RPMI7951 (cell line): Measurements from ENCODE around the gene PTCRA. TPM values are rescaled to one million over a fixed set of nuclear protein-coding genes. Genes with fewer than 3 reads are reported as not detected.
A peak's percentile ranks its signal among the peaks of the same experiment; 100 is the strongest.
"Not testable (repeated sequence)": the region's sequence is repeated elsewhere in the genome, so short reads cannot be mapped to it uniquely, and the experiment has no call there.

Source experiments
- DNase-seq: peaks from one replicate; pipeline ENCODE4 v3.0.0-alpha.2; 2012; ENCODE audit warnings: low read depth
- total RNA-seq: library from RNA; depleted of rRNA; stranded (reverse); fragments of >200 nt; shearing (Covaris generic); gene quantifications from 2 replicates; pipeline ENCODE4 v1.2.3, GENCODE V29; 2014

PTCRA gene
- total RNA-seq, 1 experiment from 2014 or later, result not detected

DNA sequence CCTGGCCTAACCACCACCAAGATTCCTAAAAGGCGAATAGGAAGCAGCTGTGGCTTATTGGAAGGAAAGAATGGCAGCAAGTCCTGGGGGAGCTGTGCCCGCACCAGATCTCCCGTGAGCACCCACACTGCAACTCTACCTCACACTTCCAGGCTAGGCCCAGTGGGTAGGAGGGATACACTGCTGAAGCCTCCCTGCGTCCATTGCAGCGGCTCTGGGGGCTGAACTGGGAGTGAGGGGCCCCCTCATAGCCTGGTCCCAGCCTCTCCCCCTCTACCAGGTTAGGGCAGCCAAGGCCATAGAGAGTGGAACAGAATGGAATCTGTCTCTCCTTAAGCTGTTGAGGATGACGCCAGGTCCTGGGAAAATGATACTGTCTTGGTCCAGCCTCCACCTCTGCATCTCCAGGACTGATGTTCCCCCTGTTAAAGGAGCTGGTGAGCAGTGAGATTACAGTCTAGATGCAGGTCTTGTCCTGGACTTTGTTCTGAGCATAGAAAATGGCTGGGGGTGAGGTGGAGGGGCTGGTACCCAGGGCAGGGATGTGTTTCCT, 24.7 kb downstream of the PTCRA start:
- no peak for DNase-seq

DNA sequence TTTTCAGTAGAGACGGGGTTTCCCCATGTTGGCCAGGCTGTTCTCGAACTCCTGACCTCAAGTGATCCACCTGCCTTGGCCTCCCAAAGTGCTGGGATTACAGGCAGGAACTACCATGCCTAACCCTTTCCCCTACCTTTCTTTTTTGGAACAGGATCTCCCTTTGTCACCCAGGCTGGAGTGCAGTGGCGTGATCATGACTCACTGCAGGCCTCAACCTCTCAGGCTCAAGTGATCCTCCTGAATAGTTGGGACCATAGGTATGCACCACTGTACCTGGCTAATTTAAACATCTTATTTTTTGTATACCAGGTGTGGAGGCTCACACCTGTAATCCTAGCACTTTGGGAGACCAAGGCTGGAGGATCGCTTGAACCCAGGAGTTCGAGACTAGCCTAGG, 25.5 kb downstream of the PTCRA start:
- DNase-seq, result not testable (repeated sequence)

DNA sequence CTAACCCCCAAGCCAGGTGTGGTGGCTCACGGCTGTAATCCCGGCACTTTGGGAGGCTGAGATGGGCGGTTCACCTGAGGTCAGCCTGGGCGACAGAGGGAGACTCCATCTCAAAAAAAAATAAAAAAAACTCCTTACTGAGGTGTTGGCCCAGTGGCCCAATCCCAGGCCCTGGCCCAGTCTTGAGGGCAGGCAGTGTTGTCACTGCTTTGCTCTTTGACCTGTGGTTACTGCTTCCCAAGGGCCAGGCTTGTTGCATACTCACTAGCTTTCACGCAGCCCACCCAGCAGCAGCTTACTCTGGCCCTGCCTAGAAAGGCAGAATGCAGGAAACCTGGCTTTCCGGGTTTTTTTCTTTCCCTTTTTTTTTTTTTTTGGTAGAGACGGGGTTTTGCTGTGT, 26.6 kb downstream of the PTCRA start:
- no peak for DNase-seq

DNA sequence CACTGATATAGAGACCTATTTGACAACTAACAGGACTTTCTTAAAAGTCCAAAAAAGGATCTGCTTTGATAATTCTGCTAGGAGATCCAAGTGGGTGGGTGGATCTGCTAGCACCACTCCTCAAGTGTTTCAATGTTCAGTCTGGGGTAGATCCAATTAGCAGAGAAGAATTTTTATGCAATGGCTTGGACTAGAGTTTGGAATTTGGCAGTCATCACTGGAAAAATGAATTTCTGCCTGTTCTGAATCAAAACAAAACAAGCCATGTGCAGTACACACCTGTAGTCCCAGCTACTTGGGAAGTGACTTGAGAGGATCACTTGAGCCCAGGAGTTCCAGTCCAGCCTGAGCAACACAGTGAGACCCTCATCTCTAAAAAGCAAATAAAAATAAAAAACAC, 32.1 kb downstream of the PTCRA start:
- no peak for DNase-seq

DNA sequence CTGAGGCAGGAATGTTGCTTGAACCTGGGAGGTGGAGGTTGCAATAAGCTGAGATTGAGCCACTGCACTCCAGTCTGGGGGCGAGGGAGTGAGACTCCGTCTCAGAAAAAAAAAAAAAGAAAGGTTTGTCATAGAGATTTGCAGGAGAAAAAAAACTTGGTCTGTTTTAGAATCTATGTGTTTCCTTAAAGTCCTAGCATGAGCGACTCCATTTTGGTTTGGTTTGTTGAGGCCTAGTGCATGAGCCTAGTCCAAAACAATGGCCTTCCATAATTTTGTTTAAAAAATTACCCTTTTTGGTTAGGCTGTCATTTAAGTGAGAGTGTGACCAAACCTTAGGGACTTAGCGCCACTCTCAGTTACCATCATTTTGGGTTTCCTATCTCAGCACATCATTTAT, 36.5 kb downstream of the PTCRA start:
- DNase-seq, result no peak

DNA sequence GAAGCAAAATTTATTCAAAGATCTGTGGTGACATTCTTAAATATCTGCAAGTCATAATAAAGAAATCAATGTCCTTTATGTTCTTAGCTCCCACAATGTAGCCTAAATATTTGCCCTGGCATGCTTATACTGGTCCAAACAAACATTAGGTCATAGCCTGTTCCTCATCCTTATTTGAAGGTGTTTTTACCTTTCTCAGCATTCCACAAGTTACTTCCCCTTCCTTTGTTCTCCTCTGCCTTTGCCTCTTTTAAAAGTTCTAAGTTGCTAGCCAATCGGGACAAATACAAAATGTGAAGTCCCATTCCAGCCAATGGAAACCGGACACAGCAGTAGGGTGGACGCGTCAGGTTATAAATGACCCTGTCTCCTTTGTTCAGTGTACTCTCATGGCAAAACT, 38.6 kb downstream of the PTCRA start:
- DNase-seq, result not testable (repeated sequence)

DNA sequence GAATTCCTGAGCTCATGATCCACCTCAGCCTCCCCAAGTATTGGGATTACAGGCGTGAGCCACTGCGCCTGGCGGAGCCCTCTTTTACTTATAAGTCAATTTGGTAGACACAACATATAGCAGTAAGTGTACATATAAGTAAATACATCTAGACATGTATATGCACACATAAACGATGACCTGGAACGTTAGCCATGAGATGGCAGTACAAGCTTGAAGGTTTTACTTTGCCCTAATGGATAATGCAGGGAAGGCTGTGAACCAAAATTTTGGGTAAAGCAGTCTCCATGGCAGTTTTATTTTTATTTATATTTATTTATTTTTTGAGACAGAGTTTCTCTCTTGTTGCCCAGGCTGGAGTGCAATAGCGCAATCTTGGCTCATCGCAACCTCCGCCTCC, 42.3 kb downstream of the PTCRA start:
- no peak for DNase-seq

DNA sequence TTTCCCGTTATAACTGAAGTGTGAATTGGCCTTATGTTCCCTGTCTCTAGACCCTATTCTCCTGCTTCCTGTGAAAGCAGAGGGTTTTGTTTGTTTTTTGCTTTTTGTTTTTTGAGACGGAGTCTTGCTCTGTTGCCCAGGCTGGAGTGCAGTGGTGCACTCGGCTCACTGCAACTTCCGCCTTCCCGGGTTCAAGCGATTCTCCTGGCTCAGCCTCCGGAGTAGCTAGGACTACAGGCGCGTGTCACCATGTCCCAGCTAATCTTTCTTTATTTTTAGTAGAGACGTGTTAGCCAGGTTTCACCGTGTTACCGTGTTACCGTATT, 44.0 kb downstream of the PTCRA start:
- DNase-seq, result no peak

DNA sequence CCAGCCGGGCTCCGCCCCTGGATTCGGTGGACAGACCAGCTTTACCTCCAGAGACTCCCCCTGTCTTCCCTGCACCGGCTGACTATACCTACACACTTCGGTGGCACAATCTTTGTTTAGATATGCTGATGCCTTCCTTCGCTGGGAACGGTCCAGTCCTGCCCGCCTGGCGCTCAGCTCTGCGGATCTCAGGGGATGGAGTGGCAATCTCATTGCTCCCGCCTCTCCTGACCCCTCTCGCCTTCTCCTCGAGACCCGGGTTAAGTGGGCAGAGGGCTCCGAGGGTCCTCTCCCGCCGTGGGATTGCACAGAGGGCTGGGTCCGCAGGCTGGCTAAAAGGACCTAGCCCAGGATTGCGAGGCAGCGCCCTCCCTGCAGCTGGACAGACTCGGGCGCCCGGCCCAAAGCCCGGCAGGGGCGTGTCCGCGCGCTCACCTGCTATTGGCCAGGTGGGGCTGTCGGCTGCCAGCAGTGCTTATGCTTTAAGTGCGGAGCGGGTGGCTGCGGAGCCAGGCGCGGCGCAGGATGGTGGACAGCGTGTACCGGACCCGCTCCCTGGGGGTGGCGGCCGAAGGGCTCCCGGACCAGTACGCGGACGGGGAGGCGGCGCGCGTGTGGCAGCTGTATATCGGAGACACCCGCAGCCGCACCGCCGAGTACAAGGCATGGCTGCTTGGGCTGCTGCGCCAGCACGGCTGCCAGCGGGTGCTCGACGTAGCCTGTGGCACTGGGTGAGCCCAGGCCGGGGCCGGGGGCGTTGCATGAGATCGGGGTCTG, 44.6 kb downstream of the PTCRA start, which contains the start of gene GNMT:
TSS of gene GNMT (plus strand) at position 512 of the 777 bp plus-strand sequence. CDS start at position 526, 14 bp downstream.
- no peak for DNase-seq

DNA sequence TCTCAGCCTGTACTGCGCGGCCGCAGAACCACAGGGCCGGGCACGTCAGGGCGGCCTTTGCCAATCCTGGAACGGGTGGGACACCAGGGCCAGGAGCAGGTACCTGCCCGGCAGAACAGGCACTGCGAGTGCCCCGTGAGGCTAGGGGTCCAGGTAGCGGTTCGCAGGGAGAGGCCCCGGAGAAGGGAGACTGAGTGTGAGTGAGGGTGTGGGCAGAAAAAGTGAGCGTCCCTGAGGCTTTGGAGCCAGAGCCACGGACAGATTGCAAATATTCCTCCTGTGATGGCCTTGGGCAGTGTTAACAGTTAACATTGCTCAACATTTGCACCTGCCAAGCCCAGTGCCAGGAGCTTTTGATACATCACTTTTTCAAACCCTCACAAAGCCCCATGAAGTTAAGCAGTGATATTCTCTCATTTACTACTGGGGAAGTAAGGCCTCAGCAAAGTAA, 45.2 kb downstream of the PTCRA start:
- no peak for DNase-seq

DNA sequence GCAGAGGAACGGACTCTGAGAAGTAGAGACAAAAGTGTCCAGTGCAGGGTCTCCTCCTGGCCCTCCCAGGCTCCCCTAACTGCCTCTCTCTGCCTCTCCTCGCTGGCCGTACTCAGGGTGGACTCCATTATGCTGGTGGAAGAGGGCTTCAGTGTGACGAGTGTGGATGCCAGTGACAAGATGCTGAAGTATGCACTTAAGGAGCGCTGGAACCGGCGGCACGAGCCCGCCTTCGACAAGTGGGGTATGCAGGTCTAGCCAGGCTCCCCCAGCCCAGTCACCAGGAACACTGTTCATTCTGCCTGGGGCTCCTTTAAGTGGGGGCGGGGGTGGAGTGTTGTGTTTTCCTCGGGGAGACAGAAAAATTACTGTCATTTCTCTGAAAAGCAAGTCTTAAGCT, 46.2 kb downstream of the PTCRA start:
- no peak for DNase-seq

DNA sequence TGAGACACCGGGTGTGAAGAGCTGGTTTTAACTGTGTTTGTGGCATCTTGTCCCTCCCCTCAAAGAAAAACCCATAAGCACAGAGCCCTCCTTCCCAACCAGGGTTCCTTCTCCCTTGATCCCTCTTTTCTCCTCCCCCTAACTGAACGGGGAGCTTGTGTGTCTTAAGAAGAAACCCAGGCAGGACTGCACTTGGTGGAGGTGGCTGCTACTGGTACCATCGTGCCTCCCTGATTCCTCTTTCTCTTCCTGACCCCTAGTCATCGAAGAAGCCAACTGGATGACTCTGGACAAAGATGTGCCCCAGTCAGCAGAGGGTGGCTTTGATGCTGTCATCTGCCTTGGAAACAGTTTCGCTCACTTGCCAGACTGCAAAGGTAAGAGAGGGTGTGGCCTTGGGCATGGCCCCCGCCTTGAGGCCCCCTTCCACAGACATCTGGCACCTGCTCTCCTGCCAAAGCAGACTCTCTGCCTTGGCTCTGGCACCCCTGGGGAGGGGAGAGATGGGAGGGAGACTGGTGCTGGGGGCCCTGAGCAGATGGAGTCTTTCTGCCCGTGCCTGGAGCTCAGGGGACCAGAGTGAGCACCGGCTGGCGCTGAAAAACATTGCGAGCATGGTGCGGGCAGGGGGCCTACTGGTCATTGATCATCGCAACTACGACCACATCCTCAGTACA, 46.8 kb downstream of the PTCRA start:
- no peak for DNase-seq

DNA sequence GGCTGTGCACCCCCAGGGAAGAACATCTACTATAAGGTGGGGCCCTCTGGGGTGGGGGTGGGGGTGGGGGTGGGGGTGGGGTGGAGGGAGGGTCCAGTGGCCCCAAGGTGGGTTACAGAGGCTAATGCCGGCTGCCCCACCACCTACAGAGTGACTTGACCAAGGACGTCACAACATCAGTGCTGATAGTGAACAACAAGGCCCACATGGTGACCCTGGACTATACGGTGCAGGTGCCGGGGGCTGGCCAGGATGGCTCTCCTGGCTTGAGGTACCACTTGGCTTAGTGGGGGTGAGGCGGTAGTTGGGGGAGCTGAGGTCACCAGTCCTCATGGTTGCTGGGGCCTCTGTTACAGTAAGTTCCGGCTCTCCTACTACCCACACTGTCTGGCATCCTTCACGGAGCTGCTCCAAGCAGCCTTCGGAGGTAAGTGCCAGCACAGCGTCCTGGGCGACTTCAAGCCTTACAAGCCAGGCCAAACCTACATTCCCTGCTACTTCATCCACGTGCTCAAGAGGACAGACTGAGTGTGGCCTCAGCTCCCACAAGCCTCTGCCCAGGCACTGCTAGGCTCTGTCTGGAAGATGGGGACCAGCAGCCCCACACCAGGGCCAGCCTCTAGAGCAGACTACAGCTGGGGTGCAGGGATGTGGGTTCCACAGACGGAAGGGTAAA, 47.5 kb downstream of the PTCRA start:
- DNase-seq, result no peak

DNA sequence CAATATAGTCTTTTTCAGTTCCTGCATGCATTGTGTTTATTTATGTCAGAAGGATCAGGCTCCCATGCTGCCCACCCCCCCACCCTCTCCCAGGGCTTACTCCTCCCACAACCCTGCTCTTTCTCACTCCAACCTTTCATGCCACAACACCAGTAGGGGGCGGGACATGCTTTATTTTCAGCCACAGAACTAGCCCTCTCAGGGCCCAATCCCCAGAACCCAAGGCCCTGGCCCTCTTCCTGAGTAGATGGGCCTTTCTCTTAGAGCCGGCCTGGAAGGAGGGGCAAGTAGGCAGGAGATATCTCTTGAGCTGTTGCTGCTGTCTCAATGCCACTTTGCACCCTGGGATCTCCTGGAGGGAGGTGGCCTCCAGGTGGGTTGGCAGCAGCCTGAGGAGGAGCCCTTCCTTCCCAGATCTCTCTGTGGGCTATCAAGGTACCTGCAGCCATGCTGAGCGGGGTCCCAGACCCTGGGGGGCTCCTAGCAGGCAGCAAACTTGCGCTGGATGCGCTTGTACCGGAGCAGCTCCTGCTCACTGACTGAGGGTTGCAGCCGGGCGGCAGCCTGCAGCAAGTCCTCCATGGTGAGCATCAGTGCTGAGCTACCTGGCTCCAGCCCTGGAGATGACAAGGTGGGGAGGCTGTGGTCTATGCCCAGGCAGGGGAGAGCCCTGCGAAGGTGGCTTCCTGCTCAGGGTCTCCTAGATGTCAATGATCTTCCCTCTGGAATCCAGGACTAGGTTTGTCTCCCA, 48.2 kb downstream of the PTCRA start:
- DNase-seq, result peak; percentile 36

DNA sequence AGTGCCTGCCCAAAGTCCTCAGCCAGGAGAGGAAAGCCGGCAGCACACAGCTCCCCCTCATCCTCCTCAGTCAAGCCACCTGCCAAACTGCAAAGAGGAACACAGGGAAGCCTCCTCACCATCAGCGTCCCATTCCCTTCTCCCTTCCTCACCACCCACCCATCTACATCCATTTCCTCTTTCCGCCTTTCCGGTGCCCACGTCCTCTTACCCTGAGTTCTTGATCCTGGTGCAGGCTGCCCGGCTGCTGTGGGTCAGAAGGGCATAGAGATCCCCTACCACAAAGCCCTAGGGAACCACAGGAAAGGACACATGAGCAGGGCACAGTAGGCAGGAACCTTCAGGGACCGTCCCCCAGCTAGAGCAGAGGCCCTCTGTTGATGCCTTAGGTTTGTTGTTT, 50.7 kb downstream of the PTCRA start:
- no peak for DNase-seq

DNA sequence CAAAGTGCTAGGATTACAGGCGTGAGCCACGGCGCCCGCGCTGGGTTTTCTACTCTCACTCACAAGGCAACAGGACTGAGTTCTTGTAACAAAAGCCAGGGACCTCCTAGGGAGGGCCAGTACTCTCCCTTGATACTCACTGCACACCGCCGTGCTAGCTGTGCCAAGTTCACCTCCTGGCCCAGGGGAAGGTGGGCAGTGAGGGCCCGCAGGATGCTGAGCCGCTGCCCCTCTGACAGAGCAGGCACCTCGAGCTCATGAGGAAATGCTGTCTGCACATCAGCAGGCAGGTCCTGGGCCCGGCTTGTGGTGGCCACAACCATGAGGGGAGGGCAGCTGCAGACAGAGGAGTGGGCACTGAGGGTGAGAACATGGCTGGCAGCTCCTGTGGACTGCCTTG, 51.4 kb downstream of the PTCRA start:
- DNase-seq, result no peak

DNA sequence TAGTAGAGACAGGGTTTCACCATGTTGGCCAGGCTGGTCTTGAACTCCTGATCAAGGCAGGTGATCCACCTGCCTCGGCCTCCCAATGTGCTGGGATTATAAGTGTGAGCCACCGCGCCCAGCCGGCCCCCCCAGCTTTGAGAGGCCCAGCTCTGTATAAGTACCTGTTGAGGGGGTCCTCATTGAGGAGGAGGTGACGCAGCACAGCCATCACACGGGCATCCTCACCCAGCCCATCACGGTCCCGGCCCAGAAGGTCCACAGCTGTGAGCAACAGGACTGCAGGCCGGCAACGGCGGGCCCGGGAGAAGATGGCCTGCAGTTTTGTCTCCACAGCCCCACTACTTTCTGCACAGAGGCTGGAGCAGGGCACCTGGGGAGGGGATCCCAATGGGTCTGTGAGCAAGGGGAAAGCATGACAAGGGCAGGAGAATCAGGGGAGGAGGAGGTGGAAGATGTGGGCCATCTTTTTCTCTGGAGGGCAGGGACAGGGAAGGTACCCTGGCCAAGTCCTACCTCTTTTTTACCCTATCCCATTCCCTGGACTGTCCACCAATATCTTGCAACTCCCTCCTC, 52.4 kb downstream of the PTCRA start:
- no peak for DNase-seq

DNA sequence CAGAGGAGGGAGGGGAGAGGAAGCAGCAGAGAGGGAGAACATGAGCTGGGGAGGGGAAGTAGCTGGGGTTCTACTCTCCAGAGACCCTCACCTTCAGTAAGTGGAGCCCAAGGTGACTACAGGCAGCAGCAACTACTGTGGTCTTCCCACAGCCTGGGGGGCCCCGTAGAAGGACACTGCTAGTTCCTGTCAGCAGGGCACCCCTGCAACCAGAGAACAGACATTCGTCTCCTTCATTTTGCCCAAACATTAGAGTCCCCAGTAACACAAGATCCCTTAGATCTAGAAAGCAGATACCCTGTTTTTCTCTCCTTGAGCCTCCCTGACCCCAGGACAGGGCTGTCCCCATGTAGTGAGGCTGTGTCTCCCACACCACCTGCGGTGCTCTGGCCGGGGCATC, 52.9 kb downstream of the PTCRA start:
- no peak for DNase-seq

DNA sequence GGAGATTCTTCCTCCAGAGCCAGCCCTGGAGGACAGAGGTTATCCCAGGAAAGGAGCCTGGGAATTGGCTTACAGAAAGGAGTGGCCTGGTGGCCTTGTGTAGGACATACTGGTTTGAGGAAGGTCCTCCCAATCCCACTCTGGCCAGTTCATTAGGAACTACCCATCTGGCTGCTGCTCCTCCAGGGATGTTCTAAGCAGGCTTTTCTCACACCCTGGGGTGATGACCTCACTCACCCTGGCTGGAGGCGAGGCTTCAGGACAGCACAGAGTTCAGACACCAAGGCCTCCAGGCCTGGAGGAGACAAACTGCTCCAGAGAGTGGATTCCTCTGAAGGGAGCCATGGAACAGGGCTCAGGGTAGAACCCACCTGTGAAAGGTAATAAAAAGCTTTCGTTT, 53.6 kb downstream of the PTCRA start:
- no peak for DNase-seq

DNA sequence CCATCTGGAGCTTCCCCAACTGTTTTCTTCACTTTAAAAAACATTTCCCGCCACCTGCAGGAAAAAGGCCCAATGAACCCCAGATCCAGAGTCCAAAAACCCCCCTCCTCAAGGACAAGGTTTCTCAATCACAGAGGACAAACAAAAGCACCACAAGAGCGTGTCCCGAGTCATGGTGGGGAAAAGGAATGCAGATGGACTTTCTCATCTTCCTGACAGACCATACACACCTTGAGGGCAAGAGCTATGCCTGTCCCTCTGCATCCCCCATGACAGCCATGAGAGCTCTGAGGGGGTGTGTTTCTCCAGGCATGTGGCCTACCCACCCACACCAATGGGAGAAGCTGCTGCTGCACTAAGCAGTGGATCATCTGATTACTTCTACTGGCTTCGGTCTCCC, 54.1 kb downstream of the PTCRA start:
- DNase-seq, result no peak

DNA sequence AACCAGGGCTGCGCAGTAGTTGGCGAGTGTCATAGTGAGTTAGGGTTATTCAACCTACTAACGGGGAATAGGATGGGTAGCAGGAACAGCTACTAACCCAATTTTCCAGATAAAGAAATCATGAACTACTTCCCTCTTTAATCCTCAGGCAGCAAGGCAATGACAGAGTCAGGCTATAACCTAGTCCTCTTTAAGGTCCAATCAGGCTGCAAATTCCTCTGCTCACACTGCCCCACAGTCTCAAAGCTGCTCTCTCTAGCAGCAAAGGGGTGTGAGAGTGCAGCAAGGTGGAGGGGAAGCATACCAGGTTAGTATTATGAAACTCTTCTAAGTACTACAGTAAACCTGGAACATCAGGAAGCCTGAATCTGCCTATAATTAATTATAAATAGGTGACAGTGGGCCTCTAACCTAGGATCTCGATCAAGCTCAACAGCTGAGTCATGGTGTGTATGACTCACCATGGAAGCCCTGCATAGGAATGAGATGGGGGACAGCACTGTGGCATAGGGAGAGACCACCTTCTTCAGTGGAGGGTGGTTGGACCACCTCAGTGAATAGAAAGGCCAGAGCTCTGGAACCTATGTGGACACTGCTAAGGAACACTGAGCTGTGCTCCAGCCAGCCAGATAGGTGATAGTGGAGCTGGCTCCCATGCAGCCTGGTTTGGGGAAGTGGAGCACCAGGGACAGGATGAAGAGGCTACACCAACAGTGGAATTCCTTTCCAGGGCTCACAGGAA, 55.2 kb downstream of the PTCRA start:
- DNase-seq, result peak; percentile 47
